NCI-H524 treated with DMSO at 0.1 percent for 48 hours (cell line): ENCODE results near the gene CACNA1I.

Source experiments
- DNase-seq: peaks from one replicate; lab custom pipeline; 2025; lab: John Stamatoyannopoulos, UW

The CACNA1I gene

GRCh38 chr22:39697790-39698430 is 127.4 kb downstream of the CACNA1I start:
- DNase-seq = no peak

DNA sequence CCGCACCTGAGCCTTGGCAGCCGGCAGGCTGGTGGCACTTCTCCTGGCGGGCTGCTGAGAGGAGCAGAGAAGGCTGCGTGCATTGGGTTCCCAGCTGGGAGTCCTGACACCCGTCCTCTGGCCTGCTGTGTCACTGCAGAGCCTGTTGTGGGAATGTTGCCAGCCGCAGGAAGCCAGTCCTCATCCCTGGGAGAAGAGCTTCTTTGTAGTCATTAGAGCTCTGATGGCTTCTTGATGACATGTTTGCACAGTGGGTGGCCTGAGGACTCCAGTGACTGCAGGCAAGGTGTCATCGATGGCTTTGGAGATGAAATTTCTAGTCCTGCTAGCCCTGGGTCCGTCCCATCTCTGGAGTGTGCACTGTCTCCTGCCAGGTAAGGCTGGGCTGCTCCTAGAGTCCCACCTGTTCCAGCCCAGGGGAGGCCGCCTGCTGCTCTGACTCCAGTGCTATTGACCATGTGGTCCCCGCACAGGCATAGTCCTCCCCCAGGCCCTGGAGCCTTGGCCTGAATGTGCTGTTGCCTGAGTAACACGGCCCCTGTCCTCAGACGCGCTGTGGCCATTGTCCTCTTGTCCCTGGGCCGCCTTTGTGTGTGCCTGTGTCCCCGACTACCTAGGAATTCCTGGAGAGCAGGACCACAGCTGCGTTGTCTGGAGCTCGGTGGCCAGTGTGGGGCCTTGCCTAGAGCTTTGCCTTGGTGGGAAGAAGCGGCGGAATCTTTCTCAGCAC is 129.2 kb downstream of the CACNA1I start:
- peak; percentile 88 for DNase-seq

- DNase-seq = no peak
Measured at GRCh38 chr22:39700565-39700964, 130.0 kb downstream of the CACNA1I start.

DNA sequence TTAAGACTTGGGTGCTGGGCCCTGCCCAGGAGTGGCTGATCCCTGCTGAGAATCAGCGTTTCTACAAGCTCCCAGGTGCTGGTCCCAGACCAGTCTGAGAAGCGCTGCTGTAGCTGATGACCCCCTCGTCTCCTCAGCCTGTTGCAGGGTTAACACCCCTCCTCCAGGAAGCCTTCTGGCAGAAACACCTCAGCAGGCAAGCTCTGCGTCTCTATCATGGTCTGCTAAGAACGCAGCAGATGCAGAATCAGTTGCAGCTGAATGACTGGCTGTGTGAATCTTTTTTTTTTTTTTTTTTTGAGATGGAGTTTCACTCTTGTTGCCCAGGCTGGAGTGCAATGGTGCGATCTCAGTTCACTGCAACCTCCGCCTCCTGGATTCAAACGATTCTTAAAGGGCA is 132.5 kb downstream of the CACNA1I start:
- no peak for DNase-seq

DNA sequence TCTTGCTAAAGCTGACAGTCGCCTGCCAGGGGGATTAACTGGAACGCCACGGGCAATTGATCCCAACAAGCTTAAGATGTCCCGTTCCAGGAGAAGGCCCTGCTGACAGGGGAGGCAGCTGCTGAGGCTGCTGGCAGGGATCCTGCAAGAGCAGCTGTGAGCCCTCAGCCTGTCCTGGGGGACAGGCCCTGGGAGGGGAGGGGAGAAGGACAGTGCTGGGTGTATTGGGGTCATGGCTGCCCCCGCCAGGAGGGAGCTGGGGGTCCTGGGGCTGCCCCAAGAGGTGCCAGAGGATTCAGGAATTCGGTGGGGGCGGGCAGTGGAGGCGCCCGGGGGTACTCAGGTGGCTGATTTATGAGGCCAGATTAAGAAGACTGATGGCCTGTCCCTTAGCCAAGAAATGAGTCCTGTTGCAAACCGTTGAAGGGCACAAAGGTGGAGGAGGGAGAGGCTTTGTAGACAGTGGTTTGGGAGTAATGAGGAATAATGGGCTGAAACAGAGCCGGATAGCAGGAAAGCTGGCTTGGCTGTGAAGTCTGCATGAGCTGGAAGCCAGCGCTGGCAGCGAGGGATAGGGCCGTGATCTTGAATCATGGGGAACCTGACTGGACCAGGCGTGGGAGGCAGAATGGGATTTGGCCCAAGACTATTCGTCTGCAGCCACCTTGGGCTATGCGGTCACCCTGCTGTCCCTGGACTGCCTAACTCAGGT is 133.5 kb downstream of the CACNA1I start:
- DNase-seq = peak; percentile 61

DNA sequence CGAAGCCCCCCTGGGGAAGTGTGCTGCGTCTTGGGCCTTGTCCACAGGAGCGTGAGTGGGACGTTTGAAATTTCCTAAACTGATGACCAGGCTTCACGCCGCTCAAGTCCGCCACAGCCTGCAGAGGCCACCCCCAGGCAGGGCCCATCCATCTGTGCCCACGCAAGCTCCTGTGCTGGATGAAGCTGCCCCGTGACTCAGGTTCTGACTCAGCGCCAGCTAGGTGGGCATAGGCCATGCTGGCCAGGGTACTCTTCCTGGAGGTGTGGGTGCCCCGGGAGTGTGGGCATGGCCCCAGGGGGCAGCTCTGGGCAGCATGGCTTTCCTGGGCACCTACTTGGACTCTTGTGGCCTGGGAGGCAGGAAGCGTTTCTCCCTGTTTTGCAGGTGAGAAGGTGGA is 134.8 kb downstream of the CACNA1I start:
- no peak for DNase-seq

DNA sequence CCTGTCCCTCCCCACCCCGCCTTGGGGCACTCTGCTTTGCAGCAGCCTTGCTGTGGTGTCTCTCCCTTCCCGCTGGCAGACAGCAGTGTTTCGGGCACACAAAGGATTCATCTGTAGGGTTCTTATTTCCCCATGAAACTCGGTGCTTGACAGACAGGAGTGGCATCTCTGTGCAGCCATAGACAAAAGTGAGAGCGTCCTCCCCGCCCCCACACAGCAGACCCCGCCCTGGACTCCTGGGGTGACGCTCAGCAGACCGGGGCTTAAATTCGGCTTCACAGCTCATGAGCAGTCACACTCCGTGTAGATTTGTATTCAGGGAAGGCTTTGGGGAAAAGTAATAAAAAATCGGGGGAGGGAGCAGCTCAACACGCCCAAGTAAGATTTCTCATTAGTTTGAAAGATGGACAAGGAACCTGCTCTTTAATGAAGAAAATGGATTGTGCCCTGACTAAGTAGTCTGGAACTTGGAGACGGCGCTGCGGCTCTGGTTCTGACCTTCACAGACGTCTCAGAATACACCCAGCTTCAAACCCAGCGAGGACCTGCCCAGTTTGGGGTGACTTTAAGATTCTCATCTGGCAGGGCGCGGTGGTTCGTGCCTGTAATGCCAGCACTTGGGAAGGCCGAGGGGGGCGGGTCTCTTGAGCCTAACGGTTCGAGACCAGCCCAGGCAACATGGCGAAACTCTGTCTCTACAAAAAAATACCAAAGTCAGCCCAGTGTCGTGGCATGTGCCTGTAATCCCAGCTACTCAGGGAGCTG is 136.0 kb downstream of the CACNA1I start:
- DNase-seq = no peak

- DNase-seq = no peak
Measured at GRCh38 chr22:39707351-39707750, 136.8 kb downstream of the CACNA1I start.

GRCh38 chr22:39707816-39708215 is 137.3 kb downstream of the CACNA1I start:
- no peak for DNase-seq

DNA sequence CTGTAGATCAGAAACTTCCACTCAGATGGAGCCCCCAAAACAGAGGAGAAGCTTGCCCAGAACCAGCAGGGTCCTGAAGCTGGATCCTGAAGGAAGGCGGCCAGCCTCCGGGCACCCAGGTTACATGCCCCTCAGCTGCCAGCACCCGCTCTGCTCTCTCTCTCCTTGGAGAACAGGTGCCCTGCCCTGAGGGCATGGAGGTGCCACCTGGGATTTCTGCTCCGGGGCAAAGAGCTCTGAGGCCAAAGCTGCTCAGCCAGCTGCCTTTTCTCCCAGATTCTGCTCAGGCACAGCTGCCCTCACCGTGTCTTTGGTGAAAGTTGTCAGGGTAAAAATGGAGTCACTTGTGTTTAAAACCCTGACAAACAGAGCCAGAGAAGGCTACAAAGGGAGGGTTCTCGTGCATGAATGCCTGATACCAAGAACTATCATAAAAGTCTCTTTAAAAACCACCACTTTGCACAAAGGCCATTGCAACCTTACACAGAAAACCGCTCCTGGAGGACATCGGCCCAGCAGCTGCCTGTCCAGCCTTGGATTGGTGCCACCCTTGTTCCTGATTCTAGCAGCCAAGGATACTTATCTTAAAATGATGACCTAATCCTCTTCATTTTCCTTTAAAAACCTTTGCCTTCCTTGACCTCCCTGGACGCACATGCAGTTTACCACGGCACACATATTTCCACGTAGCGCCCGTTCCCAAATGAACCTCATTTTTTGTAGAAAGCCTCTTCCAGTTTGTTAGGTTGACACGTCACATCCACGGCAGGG is 140.0 kb downstream of the CACNA1I start:
- no peak for DNase-seq

GRCh38 chr22:39712081-39712480 is 141.5 kb downstream of the CACNA1I start:
- no peak for DNase-seq

- no peak for DNase-seq
Measured at GRCh38 chr22:39712751-39713525, 142.4 kb downstream of the CACNA1I start.

GRCh38 chr22:39713799-39714290 is 143.3 kb downstream of the CACNA1I start:
- no peak for DNase-seq

GRCh38 chr22:39714321-39714720 is 143.8 kb downstream of the CACNA1I start:
- DNase-seq = no peak

- no peak for DNase-seq
Measured at GRCh38 chr22:39715778-39716495, 145.4 kb downstream of the CACNA1I start.

GRCh38 chr22:39716534-39716933 is 146.0 kb downstream of the CACNA1I start:
- DNase-seq = no peak

GRCh38 chr22:39717099-39717498 is 146.5 kb downstream of the CACNA1I start:
- DNase-seq = no peak

GRCh38 chr22:39718206-39718605 is 147.7 kb downstream of the CACNA1I start:
- DNase-seq = no peak

DNA sequence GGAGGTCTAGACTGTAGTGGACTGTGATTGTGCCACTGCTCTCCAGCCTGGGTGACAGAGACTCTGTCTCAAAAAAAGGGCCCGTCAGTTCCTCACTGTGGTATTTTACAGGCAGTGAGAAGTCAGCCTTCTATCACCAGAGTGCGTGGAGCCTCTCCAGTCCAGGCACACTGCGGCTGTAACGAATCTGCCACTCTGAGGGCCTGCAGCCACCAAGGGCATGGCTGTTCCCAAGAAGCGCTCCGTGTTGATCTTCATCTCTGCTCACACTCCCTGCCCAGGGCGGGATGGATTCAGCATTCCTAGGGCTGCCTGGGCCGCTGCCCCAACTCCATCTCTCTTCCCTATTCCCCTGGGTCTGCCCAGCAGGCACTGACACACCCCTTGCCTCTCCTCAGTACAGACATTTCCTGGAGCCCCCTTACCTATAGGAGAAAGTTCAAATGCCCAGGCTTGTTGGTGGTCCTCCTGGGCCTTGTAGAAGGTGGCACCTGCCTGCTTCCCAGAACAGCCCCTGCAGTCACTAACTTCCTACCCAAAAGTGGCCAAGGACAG is 148.4 kb downstream of the CACNA1I start:
- DNase-seq = no peak
